ENCODE measurements around the gene RAB11B. TPM values are rescaled to one million over a fixed set of nuclear protein-coding genes. Genes with fewer than 3 reads are reported as not detected.
A peak's percentile ranks its signal among the peaks of the same experiment; 100 is the strongest.

RAB11B gene
- total and polyA plus RNA-seq, 2 of the 13 experiments (the other 11 are each of a cell fraction or from before 2014, with no cell fraction given) = 6.0 to 28.4 TPM

DNA sequence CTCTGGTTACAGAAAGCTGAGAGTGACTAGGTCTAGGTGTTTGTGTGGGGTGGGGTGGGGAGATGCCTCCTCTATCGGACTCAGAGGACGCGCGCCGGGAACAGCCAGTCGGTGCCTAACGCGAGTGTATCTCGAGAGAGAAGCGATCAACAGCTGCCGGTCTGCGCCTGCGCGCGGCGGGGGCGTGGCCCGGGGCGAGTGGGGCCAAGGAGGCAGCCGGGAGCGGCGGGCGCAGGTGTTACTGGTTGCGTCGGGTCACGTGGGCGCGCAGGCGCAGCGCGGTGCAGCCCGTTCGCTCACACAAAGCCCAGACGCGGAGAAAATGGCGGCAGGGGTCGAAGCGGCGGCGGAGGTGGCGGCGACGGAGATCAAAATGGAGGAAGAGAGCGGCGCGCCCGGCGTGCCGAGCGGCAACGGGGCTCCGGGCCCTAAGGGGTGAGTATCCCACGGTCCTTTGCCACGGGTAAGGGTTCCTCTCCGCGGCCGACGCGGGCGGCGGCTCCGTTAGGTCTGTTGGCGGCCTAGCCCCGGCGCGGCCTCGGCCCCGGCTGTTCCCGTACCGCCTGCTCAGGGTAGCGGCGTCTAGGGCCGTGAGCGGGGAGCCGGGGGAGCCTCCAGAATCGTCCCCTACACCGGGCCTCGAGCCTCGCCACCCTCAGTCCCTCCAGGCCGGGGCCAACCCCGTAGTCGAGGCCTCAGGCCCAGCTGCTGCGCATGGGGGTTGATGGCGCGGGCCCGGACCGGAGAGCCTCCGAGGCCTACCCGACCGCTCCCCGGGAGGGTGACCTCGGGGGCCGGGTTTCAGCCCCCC is 54.7 kb downstream of the RAB11B start, which contains the start of gene HNRNPM (continued):
- TF ChIP-seq NFIB (CRISPR knock-in tag; IDR thresholded peaks at IDR 0.05; ENCODE audit: borderline replicate concordance) (0 out of 2 replicates have a peak, but pooled peaks have one; percentile 49), KDM1A (CRISPR knock-in tag; IDR thresholded peaks at IDR 0.05) (no peak), ZFP36L2 (CRISPR knock-in tag; IDR thresholded peaks at IDR 0.05) (no peak), FOXK1 (CRISPR knock-in tag; IDR thresholded peaks at IDR 0.05; ENCODE audit: borderline replicate concordance, low read depth) (no peak; the same call in 1 of the 2 replicates), HINFP (CRISPR knock-in tag; IDR thresholded peaks at IDR 0.05; ENCODE audit: low read depth) (peak; percentile 85), ARNT (IDR thresholded peaks at IDR 0.05) (no peak), KDM6A (CRISPR knock-in tag; IDR thresholded peaks at IDR 0.05; ENCODE audit: low read depth) (no peak), HOXA5 (CRISPR knock-in tag; IDR thresholded peaks at IDR 0.05) (peak; percentile 85; the same call in 1 of the 2 replicates), HNRNPL (IDR thresholded peaks at IDR 0.05; ENCODE audit: low read depth, low read length) (no peak), PCBP1 (IDR thresholded peaks at IDR 0.05; ENCODE audit: borderline replicate concordance, low read depth, low read length) (no peak), BRCA1 (CRISPR knock-in tag; IDR thresholded peaks at IDR 0.05) (0 out of 2 replicates have a peak, but pooled peaks have one; percentile 65), CCAR2 (optimal IDR thresholded peaks at IDR 0.05; ENCODE audit: low read depth, low read length) (no peak), ZNF775 (CRISPR knock-in tag; IDR thresholded peaks at IDR 0.05; ENCODE audit: borderline replicate concordance) (no peak), ZFY (CRISPR knock-in tag; IDR thresholded peaks at IDR 0.05) (peak; percentile 97), NCOR1 (IDR thresholded peaks at IDR 0.05; ENCODE audit: borderline replicate concordance, low read length) (no peak), ZNF138 (CRISPR knock-in tag; IDR thresholded peaks at IDR 0.05; ENCODE audit: low read depth) (no peak), ZNF652 (CRISPR knock-in tag; IDR thresholded peaks at IDR 0.05; ENCODE audit: borderline replicate concordance, low read depth) (no peak), ZIK1 (CRISPR knock-in tag; IDR thresholded peaks at IDR 0.05; ENCODE audit: borderline replicate concordance, low read depth) (peak; percentile 65; the same call in 1 of the 2 replicates), THAP11 (CRISPR knock-in tag; IDR thresholded peaks at IDR 0.05) (peak; percentile 71), MED1 (CRISPR knock-in tag; IDR thresholded peaks at IDR 0.05) (peak; percentile 47), MIXL1 (CRISPR knock-in tag; IDR thresholded peaks at IDR 0.05) (no peak)
- TF ChIP-seq, protein P1, sequence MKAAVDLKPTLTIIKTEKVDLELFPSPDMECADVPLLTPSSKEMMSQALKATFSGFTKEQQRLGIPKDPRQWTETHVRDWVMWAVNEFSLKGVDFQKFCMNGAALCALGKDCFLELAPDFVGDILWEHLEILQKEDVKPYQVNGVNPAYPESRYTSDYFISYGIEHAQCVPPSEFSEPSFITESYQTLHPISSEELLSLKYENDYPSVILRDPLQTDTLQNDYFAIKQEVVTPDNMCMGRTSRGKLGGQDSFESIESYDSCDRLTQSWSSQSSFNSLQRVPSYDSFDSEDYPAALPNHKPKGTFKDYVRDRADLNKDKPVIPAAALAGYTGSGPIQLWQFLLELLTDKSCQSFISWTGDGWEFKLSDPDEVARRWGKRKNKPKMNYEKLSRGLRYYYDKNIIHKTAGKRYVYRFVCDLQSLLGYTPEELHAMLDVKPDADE (CRISPR knock-in tag; IDR thresholded peaks at IDR 0.05) = peak; percentile 75; the same call in 1 of the 2 replicates
- TF ChIP-seq, protein P2, sequence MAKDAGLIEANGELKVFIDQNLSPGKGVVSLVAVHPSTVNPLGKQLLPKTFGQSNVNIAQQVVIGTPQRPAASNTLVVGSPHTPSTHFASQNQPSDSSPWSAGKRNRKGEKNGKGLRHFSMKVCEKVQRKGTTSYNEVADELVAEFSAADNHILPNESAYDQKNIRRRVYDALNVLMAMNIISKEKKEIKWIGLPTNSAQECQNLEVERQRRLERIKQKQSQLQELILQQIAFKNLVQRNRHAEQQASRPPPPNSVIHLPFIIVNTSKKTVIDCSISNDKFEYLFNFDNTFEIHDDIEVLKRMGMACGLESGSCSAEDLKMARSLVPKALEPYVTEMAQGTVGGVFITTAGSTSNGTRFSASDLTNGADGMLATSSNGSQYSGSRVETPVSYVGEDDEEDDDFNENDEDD (CRISPR knock-in tag; IDR thresholded peaks at IDR 0.05; ENCODE audit: borderline replicate concordance) = peak; percentile 60; the same call in 1 of the 2 replicates
- TF ChIP-seq, protein P3, sequence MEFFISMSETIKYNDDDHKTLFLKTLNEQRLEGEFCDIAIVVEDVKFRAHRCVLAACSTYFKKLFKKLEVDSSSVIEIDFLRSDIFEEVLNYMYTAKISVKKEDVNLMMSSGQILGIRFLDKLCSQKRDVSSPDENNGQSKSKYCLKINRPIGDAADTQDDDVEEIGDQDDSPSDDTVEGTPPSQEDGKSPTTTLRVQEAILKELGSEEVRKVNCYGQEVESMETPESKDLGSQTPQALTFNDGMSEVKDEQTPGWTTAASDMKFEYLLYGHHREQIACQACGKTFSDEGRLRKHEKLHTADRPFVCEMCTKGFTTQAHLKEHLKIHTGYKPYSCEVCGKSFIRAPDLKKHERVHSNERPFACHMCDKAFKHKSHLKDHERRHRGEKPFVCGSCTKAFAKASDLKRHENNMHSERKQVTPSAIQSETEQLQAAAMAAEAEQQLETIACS (CRISPR knock-in tag; IDR thresholded peaks at IDR 0.05) = peak; percentile 18
- TF ChIP-seq, protein P4, sequence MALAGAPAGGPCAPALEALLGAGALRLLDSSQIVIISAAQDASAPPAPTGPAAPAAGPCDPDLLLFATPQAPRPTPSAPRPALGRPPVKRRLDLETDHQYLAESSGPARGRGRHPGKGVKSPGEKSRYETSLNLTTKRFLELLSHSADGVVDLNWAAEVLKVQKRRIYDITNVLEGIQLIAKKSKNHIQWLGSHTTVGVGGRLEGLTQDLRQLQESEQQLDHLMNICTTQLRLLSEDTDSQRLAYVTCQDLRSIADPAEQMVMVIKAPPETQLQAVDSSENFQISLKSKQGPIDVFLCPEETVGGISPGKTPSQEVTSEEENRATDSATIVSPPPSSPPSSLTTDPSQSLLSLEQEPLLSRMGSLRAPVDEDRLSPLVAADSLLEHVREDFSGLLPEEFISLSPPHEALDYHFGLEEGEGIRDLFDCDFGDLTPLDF (CRISPR knock-in tag; IDR thresholded peaks at IDR 0.05) = peak; percentile 59; the same call in 1 of the 2 replicates
